K562 (cell line): ENCODE results near the gene CHCHD5. TPM values are rescaled to one million over a fixed set of nuclear protein-coding genes. Genes with fewer than 3 reads are reported as not detected.
A peak's percentile ranks its signal among the peaks of the same experiment; 100 is the strongest.

ENCODE experiments used
- ARHGAP35 ChIP-seq: fragments of 450-650 bp; IDR thresholded peaks from 2 replicates; pipeline ENCODE4 v1.6.1; 2018; ENCODE audit not compliant: partially characterized antibody
- CBX2 ChIP-seq: fragments of 200-600 bp; sonication (generic); IDR thresholded peaks from one replicate; pipeline ENCODE4 v1.6.1; 2012; ENCODE audit warnings: mild to moderate bottlenecking, low read length, inconsistent platforms; ENCODE audit not compliant: insufficient read depth, poor library complexity, severe bottlenecking
- CBX5 ChIP-seq: IDR thresholded peaks from 2 replicates; pipeline ENCODE4 v1.6.1; 2014; ENCODE audit warnings: low read depth, borderline replicate concordance
- CREB1 ChIP-seq, 2 experiments: sonication (generic) in 1 of 2; formaldehyde crosslinking in 1 of 2; IDR thresholded peaks; 2 replicates each; pipeline versions ENCODE4 v1.6.1 to v1.8.0; 2012 to 2022; ENCODE audit warnings: inconsistent platforms in 1 of 2, mild to moderate bottlenecking in 1 of 2, missing genetic modification reagents in 1 of 2, moderate library complexity in 1 of 2
- ETS2 ChIP-seq: IDR thresholded peaks from 2 replicates; pipeline ENCODE4 v1.6.1; 2016; ENCODE audit warnings: borderline replicate concordance, missing genetic modification characterization, mild to moderate bottlenecking, moderate library complexity, missing compliant biosample characterization; ENCODE audit not compliant: poor library complexity, severe bottlenecking
- GTF3C2 ChIP-seq: IDR thresholded peaks from 3 replicates; pipeline ENCODE4 v1.6.1; 2011; ENCODE audit warnings: borderline replicate concordance, mild to moderate bottlenecking, moderate library complexity; ENCODE audit not compliant: insufficient read length; ENCODE audit errors: extremely low read depth
- HNRNPUL1 ChIP-seq: fragments of 200-400 bp; formaldehyde crosslinking; IDR thresholded peaks from 2 replicates; pipeline ENCODE4 v1.6.1; 2017; ENCODE audit warnings: low read length
- MAFK ChIP-seq: IDR thresholded peaks from 2 replicates; pipeline ENCODE4 v1.6.1; 2011; ENCODE audit warnings: low read length, improper control_type of control experiment
- MCM5 ChIP-seq: fragments of 450-650 bp; IDR thresholded peaks from 2 replicates; pipeline ENCODE4 v1.6.1; 2016; ENCODE audit warnings: low read depth
- MLX ChIP-seq, 2 experiments: fragments of 450-650 bp in 1 of 2; sonication (generic) in 1 of 2; formaldehyde crosslinking; conservative IDR thresholded peaks; 2 replicates each; pipeline versions ENCODE4 v1.4.0 to v1.8.1; 2020 to 2022; ENCODE audit warnings: mild to moderate bottlenecking in 1 of 2, missing genetic modification reagents in 1 of 2
- NBN ChIP-seq: fragments of 450-650 bp; IDR thresholded peaks from 2 replicates; pipeline ENCODE4 v1.6.1; 2016; ENCODE audit warnings: low read depth, mild to moderate bottlenecking
- NR3C1 ChIP-seq: sonication (generic); formaldehyde crosslinking; IDR thresholded peaks from 2 replicates; pipeline ENCODE4 v1.8.1; 2022; ENCODE audit warnings: missing genetic modification reagents
- RBM39 ChIP-seq: fragments of 200-400 bp; formaldehyde crosslinking; optimal IDR thresholded peaks from 2 replicates; pipeline ENCODE3; 2018; ENCODE audit warnings: low read depth, low read length
- SIRT6 ChIP-seq: IDR thresholded peaks from one replicate; pipeline ENCODE4 v1.6.1; 2012; ENCODE audit warnings: low read depth, mild to moderate bottlenecking, control low read depth, inconsistent platforms, low read length, moderate library complexity
- SRF ChIP-seq, 2 experiments: fragments of 250-450, 450-650 bp in 1 of 2; sonication (Bioruptor Pico) in 1 of 2; sonication (generic) in 1 of 2; formaldehyde crosslinking; IDR thresholded peaks; 2 replicates each; pipeline versions ENCODE4 v1.5.0 to v1.5.1; 2020 to 2022; ENCODE audit warnings: mild to moderate bottlenecking in 1 of 2, missing genetic modification reagents in 1 of 2
- TAF1 ChIP-seq: IDR thresholded peaks from 2 replicates; pipeline ENCODE4 v1.6.1; 2011; ENCODE audit warnings: mild to moderate bottlenecking, low read length, moderate library complexity; ENCODE audit not compliant: insufficient read depth, control insufficient read depth, severe bottlenecking; ENCODE audit errors: extremely low read depth
- TARDBP ChIP-seq: fragments of 450-650 bp; IDR thresholded peaks from 2 replicates; pipeline ENCODE4 v1.6.1; 2016
- ZBTB34 ChIP-seq: fragments of 250-450 bp; sonication (Bioruptor Pico); IDR thresholded peaks from 2 replicates; pipeline ENCODE4 v1.8.0; 2021; ENCODE audit warnings: mild to moderate bottlenecking, moderate library complexity
- ZKSCAN8 ChIP-seq: fragments of 200-800 bp; sonication (Bioruptor generic); IDR thresholded peaks from 2 replicates; pipeline ENCODE4 v1.6.1; 2016; ENCODE audit warnings: missing genetic modification characterization, missing compliant biosample characterization
- ZNF143 ChIP-seq: sonication (generic); formaldehyde crosslinking; IDR thresholded peaks from 2 replicates; pipeline ENCODE4 v1.9.0; 2022; ENCODE audit warnings: mild to moderate bottlenecking, missing genetic modification reagents
- ZNF239 ChIP-seq: fragments of 250-450 bp; sonication (Bioruptor Pico); IDR thresholded peaks from 2 replicates; pipeline ENCODE4 v1.4.0; 2020; ENCODE audit warnings: mild to moderate bottlenecking
- ZNF316 ChIP-seq: fragments of 450-650 bp; IDR thresholded peaks from 2 replicates; pipeline ENCODE4 v1.6.1; 2016
- ZNF431 ChIP-seq: sonication (generic); formaldehyde crosslinking; IDR thresholded peaks from 2 replicates; pipeline ENCODE4 v1.8.0; 2022; ENCODE audit warnings: mild to moderate bottlenecking, missing genetic modification reagents
- ZNF57 ChIP-seq: fragments of 450-650 bp; formaldehyde crosslinking; IDR thresholded peaks from 2 replicates; pipeline ENCODE4 v1.4.0; 2020; ENCODE audit warnings: mild to moderate bottlenecking, moderate library complexity
- ZNF780A ChIP-seq: fragments of 250-450 bp; sonication (Bioruptor Pico); IDR thresholded peaks from 2 replicates; pipeline ENCODE4 v1.5.0; 2021; ENCODE audit warnings: mild to moderate bottlenecking
- polyA plus RNA-seq, 8 experiments: library from polyadenylated mRNA; depleted of rRNA in 4 of 8; stranded (reverse) in 5 of 8; unstranded in 3 of 8; fragments of >200 nt; fragmentation: Nextera tagmentation in 2 of 8; fragmentation: Illumina TruSeq in 1 of 8; extraction: Ambion mirVana in 2 of 8; extraction: Trizol in 1 of 8; gene quantifications; 2 replicates each; pipeline versions ENCODE4 v1.2.1 to v1.2.3, GENCODE V29; 2011 to 2014; ENCODE audit warnings: inconsistent platforms in 1 of 8, missing spikeins in 1 of 8
- total RNA-seq, 7 experiments: library from RNA; depleted of rRNA in 6 of 7; stranded (reverse); fragments of >200 nt in 6 of 7; fragmentation: Illumina TruSeq in 2 of 7; extraction: Trizol in 2 of 7; gene quantifications; 2 replicates each; pipeline versions ENCODE4 v1.2.1 to v1.2.3, GENCODE V29; 2011 to 2021; ENCODE audit warnings: low replicate concordance in 1 of 7

The CHCHD5 gene
- total and polyA plus RNA-seq, 9 of the 15 experiments (the other 6 are each of a cell fraction or from before 2014, with no cell fraction given) = 7.4 to 79.3 (median 33.4) TPM

GRCh38 chr2:112622528-112622849 lies 38.1 kb downstream of the CHCHD5 start (continued):
- TF ChIP-seq SRF (CRISPR knock-in tag; IDR thresholded peaks at IDR 0.05) (peak in 1 of 2 experiments; percentile 74; a peak in 1 of 4 replicates), GTF3C2 (no peak), ZKSCAN8 (no peak), TARDBP (no peak), ZNF431 (CRISPR knock-in tag) (no peak), CBX2 (no peak), CREB1 (IDR thresholded peaks at IDR 0.05) (0 out of 2 replicates have a peak, but pooled peaks have one; percentile 22), CREB1 (CRISPR knock-in tag; IDR thresholded peaks at IDR 0.05) (no peak), MCM5 (no peak), NBN (no peak), SIRT6 (no peak), MLX (CRISPR knock-in tag; conservative IDR thresholded peaks at IDR 0.05) (no peak), NR3C1 (no peak), ZNF143 (no peak), RBM39 (no peak), ZNF780A (CRISPR knock-in tag) (no peak), ZNF57 (CRISPR knock-in tag) (no peak), ZNF316 (no peak), MAFK (no peak), CBX5 (no peak), ETS2 (tag) (no peak), ZBTB34 (CRISPR knock-in tag) (no peak), ARHGAP35 (no peak), ZNF239 (no peak), HNRNPUL1 (no peak), TAF1 (no peak)
